ENCODE data around the gene MAP7D2. TPM values are rescaled to one million over a fixed set of nuclear protein-coding genes. Genes with fewer than 3 reads are reported as not detected.

The MAP7D2 gene
- total and polyA plus RNA-seq, 4 donors = 0.37 to 0.75 (median 0.57) TPM

DNA sequence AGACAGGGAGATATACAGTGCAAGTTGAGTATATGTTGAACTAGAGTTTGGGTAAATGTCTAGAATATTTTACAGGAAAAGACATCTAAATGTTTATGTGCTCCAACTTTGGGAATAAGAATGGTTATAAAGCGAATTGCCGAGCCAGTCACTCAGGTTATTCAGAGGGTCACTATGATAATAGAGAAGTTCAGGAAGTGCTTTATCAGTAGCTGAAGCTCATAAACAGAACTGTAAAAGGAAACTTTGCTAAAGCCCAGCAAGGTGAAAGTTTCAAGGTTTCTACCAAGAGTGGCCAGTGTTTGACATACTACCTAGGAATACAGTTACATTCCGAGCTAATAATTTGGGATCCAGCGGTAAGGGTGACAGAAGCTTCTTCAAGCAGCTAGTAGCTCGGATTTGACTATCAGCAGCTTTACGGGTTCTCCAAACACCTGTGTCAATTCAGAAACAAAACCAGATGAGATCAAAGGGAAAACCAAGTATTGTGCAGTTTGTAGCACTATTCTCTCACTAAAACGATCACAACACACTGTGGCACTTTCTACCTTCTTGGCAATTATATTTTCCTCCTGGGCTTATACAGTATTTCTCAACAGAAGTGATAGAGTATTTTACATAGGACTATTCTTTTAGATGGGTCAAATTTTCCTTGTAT lies 108.6 kb downstream of the MAP7D2 start:
- ATAC-seq (ENCODE audit: insufficient read depth, low FRiP score) = no peak
- Histone ChIP-seq H3K9me3 (ENCODE audit: control insufficient read depth in 4 of 4, insufficient read depth in 3 of 4, low read length in 3 of 4) (no peaks in the 10 kb centered on the region), H3K9ac (ENCODE audit: insufficient read depth in 1 of 2, low read length in 2 of 2) (no peak overlapping the region), H3K4me1 (ENCODE audit: control insufficient read depth in 5 of 5, insufficient read depth in 5 of 5, low read length in 5 of 5) (no peaks in the 10 kb centered on the region), H3K27me3 (ENCODE audit: control insufficient read depth in 3 of 3, insufficient read depth in 3 of 3, low read length in 2 of 3) (peaks cover 0 to 36% (median 30%) of the 10 kb centered on the region in 3 donors), H3K4me3 (no peak overlapping the region), H3K27ac (ENCODE audit: low read depth in 1 of 2, low read length in 1 of 2) (no peak overlapping the region), H3K36me3 (ENCODE audit: control insufficient read depth in 4 of 4, insufficient read depth in 4 of 4, low read length in 4 of 4) (no peaks in the 10 kb centered on the region)
- WGBS, 2 donors = 80 to 85% methylated on average over 7 of the region's 7 CpGs
- TF ChIP-seq, protein P1, sequence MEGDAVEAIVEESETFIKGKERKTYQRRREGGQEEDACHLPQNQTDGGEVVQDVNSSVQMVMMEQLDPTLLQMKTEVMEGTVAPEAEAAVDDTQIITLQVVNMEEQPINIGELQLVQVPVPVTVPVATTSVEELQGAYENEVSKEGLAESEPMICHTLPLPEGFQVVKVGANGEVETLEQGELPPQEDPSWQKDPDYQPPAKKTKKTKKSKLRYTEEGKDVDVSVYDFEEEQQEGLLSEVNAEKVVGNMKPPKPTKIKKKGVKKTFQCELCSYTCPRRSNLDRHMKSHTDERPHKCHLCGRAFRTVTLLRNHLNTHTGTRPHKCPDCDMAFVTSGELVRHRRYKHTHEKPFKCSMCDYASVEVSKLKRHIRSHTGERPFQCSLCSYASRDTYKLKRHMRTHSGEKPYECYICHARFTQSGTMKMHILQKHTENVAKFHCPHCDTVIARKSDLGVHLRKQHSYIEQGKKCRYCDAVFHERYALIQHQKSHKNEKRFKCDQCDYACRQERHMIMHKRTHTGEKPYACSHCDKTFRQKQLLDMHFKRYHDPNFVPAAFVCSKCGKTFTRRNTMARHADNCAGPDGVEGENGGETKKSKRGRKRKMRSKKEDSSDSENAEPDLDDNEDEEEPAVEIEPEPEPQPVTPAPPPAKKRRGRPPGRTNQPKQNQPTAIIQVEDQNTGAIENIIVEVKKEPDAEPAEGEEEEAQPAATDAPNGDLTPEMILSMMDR (IDR thresholded peaks at IDR 0.05; ENCODE audit: control extremely low read depth, extremely low read depth) = no peak
- DNase-seq = no peak

DNA sequence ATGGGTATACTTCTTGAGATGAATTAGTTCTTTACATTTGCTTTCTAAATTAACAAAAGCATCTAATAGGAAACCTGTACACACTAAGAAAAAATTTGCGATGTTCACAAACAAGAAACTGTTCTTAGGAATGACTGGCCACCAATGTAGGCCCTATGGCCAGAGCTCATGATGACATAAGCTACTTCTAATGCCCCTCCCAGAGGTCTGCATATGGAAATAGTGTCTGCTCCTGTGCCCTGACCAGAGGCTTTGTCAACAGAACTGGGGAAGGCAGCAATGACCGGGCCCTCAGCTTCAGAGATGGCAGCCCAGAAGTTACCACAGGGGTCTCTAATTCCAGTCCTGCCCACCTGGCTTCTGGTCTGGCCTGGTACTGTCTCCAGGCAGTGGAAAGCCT lies 110.8 kb downstream of the MAP7D2 start:
- WGBS, 2 donors = 96 to 100% methylated on average over 2 of the region's 2 CpGs
- Histone ChIP-seq H3K4me1 (ENCODE audit: control insufficient read depth in 5 of 5, insufficient read depth in 5 of 5, low read length in 5 of 5) (no peaks in the 10 kb centered on the region), H3K4me3 (no peak overlapping the region), H3K27me3 (ENCODE audit: control insufficient read depth in 3 of 3, insufficient read depth in 3 of 3, low read length in 2 of 3) (peaks cover under 1 to 38% (median 24%) of the 10 kb centered on the region in 3 donors), H3K9me3 (ENCODE audit: control insufficient read depth in 4 of 4, insufficient read depth in 3 of 4, low read length in 3 of 4) (no peaks in the 10 kb centered on the region), H3K9ac (ENCODE audit: insufficient read depth in 1 of 2, low read length in 2 of 2) (no peak overlapping the region), H3K36me3 (ENCODE audit: control insufficient read depth in 4 of 4, insufficient read depth in 4 of 4, low read length in 4 of 4) (no peaks in the 10 kb centered on the region), H3K27ac (ENCODE audit: low read depth in 1 of 2, low read length in 1 of 2) (no peak overlapping the region)
- TF ChIP-seq, protein P1 (IDR thresholded peaks at IDR 0.05; ENCODE audit: control extremely low read depth, extremely low read depth) = no peak
- DNase-seq (no peak), ATAC-seq (ENCODE audit: insufficient read depth, low FRiP score) (no peak)

DNA sequence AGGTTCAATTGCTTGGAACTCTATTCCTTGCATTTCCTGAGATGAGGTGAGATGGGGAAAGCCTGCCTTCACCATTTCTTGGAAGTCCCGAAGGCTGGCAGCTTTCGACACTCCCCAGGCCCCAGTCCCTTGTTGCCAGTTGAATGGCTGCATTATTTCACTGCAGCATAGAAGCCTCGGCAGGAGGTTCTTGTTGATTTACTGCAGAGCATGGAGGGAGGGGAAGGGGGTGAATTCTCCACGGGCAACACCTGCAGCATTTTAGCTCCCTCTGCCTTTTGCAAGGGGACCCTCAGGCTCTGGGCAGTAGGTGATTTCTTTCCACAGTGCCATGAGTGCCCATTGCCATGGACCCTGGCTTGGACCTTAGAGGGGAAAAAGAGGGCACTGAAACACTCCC lies 115.1 kb downstream of the MAP7D2 start:
- H3K9me3 ChIP-seq (ENCODE audit: control insufficient read depth in 4 of 4, insufficient read depth in 3 of 4, low read length in 3 of 4) = no peaks in the 10 kb centered on the region
- H3K9ac ChIP-seq (ENCODE audit: insufficient read depth in 1 of 2, low read length in 2 of 2) = no peak overlapping the region
- TF ChIP-seq, protein P1 (IDR thresholded peaks at IDR 0.05; ENCODE audit: control extremely low read depth, extremely low read depth) = no peak
- no peaks in the 10 kb centered on the region for H3K36me3 ChIP-seq (ENCODE audit: control insufficient read depth in 4 of 4, insufficient read depth in 4 of 4, low read length in 4 of 4)
- no peak for DNase-seq
- no peaks in the 10 kb centered on the region for H3K4me1 ChIP-seq (ENCODE audit: control insufficient read depth in 5 of 5, insufficient read depth in 5 of 5, low read length in 5 of 5)
- no peak overlapping the region for H3K4me3 ChIP-seq
- ATAC-seq (ENCODE audit: insufficient read depth, low FRiP score) = no peak
- H3K27me3 ChIP-seq (ENCODE audit: control insufficient read depth in 3 of 3, insufficient read depth in 3 of 3, low read length in 2 of 3) = peaks cover 5 to 33% (median 28%) of the 10 kb centered on the region in 3 donors
- H3K27ac ChIP-seq (ENCODE audit: low read depth in 1 of 2, low read length in 1 of 2) = no peak overlapping the region
- WGBS, 2 donors = 67 to 71% methylated on average over 4 of the region's 4 CpGs

DNA sequence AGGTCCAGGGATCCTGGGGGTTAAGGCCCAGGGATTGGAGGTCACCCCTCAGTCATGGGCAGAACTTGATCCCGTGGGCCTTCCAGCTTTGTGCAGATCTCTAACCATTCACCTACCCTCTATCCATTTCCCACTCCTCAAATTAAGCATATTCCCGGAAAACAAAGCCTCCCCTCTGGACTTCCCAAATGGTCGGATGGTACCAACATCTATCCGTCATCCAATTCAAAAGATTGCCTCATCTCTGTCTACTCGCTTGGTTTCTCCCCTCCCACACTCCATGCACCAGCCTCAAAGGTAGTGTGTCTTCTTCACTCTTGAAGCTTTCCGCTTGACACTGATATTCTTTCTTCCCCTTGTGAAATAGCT lies 125.4 kb downstream of the MAP7D2 start:
- 50 to 59% methylated on average over 4 to 6 of the region's 6 CpGs for WGBS, 2 donors
- H3K4me3 ChIP-seq = no peak overlapping the region
- H3K27ac ChIP-seq (ENCODE audit: low read depth in 1 of 2, low read length in 1 of 2) = peak overlapping the region in 1 of 2 donors; percentile 77
- H3K27me3 ChIP-seq (ENCODE audit: control insufficient read depth in 3 of 3, insufficient read depth in 3 of 3, low read length in 2 of 3) = peaks cover 0 to 23% (median 9%) of the 10 kb centered on the region in 3 donors
- peaks cover 0 to 2% (median 0%) of the 10 kb centered on the region in 4 donors for H3K9me3 ChIP-seq (ENCODE audit: control insufficient read depth in 4 of 4, insufficient read depth in 3 of 4, low read length in 3 of 4)
- DNase-seq = no peak
- ATAC-seq (ENCODE audit: insufficient read depth, low FRiP score) = no peak
- TF ChIP-seq, protein P1 (IDR thresholded peaks at IDR 0.05; ENCODE audit: control extremely low read depth, extremely low read depth) = no peak
- H3K36me3 ChIP-seq (ENCODE audit: control insufficient read depth in 4 of 4, insufficient read depth in 4 of 4, low read length in 4 of 4) = no peaks in the 10 kb centered on the region
- H3K9ac ChIP-seq (ENCODE audit: insufficient read depth in 1 of 2, low read length in 2 of 2) = peak overlapping the region in 1 of 2 donors; percentile 40
- peaks cover 0 to 2% (median 0%) of the 10 kb centered on the region in 5 donors for H3K4me1 ChIP-seq (ENCODE audit: control insufficient read depth in 5 of 5, insufficient read depth in 5 of 5, low read length in 5 of 5)

Data from lung (tissue), 12 donors.